Measurements from ENCODE around the gene GDPD3.

GRCh38 chr16:30108059-30108850 lies 5.1 kb downstream of the GDPD3 start:
- TF ChIP-seq CTCF (IDR thresholded peaks at IDR 0.05 in 2 of 3, conservative IDR thresholded peaks at IDR 0.05 in 1 of 3; ENCODE audit: control insufficient read depth in 2 of 3, extremely low read depth in 1 of 3, insufficient read depth in 1 of 3, low read depth in 3 of 3, low read length in 3 of 3), result no peak
- no peak for TF ChIP-seq POLR2A (IDR thresholded peaks at IDR 0.05; ENCODE audit: low read depth, low read length)
